ENCODE measurements around the gene ATP10A. TPM values are rescaled to one million over a fixed set of nuclear protein-coding genes. Genes with fewer than 3 reads are reported as not detected.

ATP10A gene
- total RNA-seq, 4 donors from 2014 or later, result 14.1 to 44.3 (median 23.1) TPM

- no peak for TF ChIP-seq CTCF (IDR thresholded peaks at IDR 0.05; ENCODE audit: low read depth)
Observed at GRCh38 chr15:25901811-25902605, 38.9 kb upstream of the ATP10A start.

- TF ChIP-seq CTCF (IDR thresholded peaks at IDR 0.05; ENCODE audit: low read depth), result no peak
Observed at GRCh38 chr15:25900901-25901300, 37.8 kb upstream of the ATP10A start.

GRCh38 chr15:25900431-25900830 is 37.3 kb upstream of the ATP10A start:
- no peak for TF ChIP-seq CTCF (IDR thresholded peaks at IDR 0.05; ENCODE audit: low read depth)

- no peak for TF ChIP-seq CTCF (IDR thresholded peaks at IDR 0.05; ENCODE audit: low read depth)
Observed at GRCh38 chr15:25899870-25900269, 36.7 kb upstream of the ATP10A start.

- no peak for TF ChIP-seq CTCF (IDR thresholded peaks at IDR 0.05; ENCODE audit: low read depth)
Observed at GRCh38 chr15:25897658-25898057, 34.5 kb upstream of the ATP10A start.

GRCh38 chr15:25894371-25894902 is 31.3 kb upstream of the ATP10A start:
- TF ChIP-seq CTCF (IDR thresholded peaks at IDR 0.05; ENCODE audit: low read depth), result no peak

- TF ChIP-seq CTCF (IDR thresholded peaks at IDR 0.05; ENCODE audit: low read depth), result no peak
Observed at GRCh38 chr15:25893596-25893995, 30.5 kb upstream of the ATP10A start.
